ENCODE measurements around the gene KCNQ1. TPM values are rescaled to one million over a fixed set of nuclear protein-coding genes. Genes with fewer than 3 reads are reported as not detected.

Gene KCNQ1
- total and polyA plus RNA-seq, 4 donors = 15.4 to 41.7 (median 26.2) TPM

DNA sequence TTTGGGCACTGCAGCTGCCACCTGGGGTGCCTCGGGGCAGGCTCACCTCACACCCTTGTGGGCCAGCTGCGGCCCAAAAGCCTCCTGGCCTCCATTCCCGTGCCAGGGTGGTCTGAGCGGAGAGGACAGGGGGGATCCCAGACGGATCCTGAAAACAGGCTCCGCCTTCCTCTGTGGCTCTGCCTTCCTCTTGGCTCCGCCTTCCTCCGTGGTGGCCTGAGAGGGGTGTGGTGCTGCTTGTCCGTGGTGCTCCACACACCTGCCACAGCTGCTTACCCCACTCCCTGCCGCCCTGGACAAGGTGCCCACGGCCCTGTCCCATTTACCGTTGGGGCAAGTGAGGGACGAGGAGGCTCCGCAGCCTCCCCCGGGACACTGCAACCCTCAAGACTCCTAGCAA is 278.1 kb downstream of the KCNQ1 start:
- H3K4me1 ChIP-seq (ENCODE audit: control insufficient read depth in 5 of 5, insufficient read depth in 5 of 5, low read length in 5 of 5) = peaks cover 0 to 25% (median 7%) of the 10 kb centered on the region in 5 donors
- DNase-seq = no peak
- H3K9ac ChIP-seq (ENCODE audit: insufficient read depth in 1 of 2, low read length in 2 of 2) = no peak overlapping the region
- 91 to 95% methylated on average over 15 of the region's 15 CpGs for WGBS, 2 donors
- H3K27me3 ChIP-seq (ENCODE audit: control insufficient read depth in 3 of 3, insufficient read depth in 3 of 3, low read length in 2 of 3) = no peaks in the 10 kb centered on the region
- H3K9me3 ChIP-seq (ENCODE audit: control insufficient read depth in 4 of 4, insufficient read depth in 3 of 4, low read length in 3 of 4) = no peaks in the 10 kb centered on the region
- H3K27ac ChIP-seq (ENCODE audit: low read depth in 1 of 2, low read length in 1 of 2) = no peak overlapping the region
- no peak for ATAC-seq (ENCODE audit: insufficient read depth, low FRiP score)
- H3K36me3 ChIP-seq (ENCODE audit: control insufficient read depth in 4 of 4, insufficient read depth in 4 of 4, low read length in 4 of 4) = no peaks in the 10 kb centered on the region
- no peak overlapping the region for H3K4me3 ChIP-seq
- TF ChIP-seq, protein P1, sequence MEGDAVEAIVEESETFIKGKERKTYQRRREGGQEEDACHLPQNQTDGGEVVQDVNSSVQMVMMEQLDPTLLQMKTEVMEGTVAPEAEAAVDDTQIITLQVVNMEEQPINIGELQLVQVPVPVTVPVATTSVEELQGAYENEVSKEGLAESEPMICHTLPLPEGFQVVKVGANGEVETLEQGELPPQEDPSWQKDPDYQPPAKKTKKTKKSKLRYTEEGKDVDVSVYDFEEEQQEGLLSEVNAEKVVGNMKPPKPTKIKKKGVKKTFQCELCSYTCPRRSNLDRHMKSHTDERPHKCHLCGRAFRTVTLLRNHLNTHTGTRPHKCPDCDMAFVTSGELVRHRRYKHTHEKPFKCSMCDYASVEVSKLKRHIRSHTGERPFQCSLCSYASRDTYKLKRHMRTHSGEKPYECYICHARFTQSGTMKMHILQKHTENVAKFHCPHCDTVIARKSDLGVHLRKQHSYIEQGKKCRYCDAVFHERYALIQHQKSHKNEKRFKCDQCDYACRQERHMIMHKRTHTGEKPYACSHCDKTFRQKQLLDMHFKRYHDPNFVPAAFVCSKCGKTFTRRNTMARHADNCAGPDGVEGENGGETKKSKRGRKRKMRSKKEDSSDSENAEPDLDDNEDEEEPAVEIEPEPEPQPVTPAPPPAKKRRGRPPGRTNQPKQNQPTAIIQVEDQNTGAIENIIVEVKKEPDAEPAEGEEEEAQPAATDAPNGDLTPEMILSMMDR (IDR thresholded peaks at IDR 0.05; ENCODE audit: control extremely low read depth, extremely low read depth) = no peak

DNA sequence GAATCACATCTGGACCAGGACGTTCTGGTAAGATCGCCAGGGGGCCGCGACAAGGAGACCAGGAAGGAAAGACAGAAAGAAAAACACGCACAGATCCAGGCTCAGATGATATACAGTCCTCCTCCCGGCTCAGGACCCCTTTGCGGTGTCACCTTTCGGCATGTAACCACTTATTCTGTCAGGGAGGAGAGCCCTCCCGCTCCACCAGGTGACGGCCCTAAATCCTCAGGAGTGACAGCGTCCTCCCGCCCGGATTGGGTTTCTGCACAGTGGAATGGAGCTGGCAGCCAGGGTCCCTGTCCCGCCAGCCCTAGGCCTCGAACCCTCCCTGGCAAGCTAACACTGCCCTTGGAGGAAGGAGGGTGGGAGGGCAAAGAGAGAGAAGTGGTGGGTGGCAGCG is 279.3 kb downstream of the KCNQ1 start:
- no peak for ATAC-seq (ENCODE audit: insufficient read depth, low FRiP score)
- H3K27me3 ChIP-seq (ENCODE audit: control insufficient read depth in 3 of 3, insufficient read depth in 3 of 3, low read length in 2 of 3) = no peaks in the 10 kb centered on the region
- TF ChIP-seq, protein P1 (IDR thresholded peaks at IDR 0.05; ENCODE audit: control extremely low read depth, extremely low read depth) = no peak
- H3K27ac ChIP-seq (ENCODE audit: low read depth in 1 of 2, low read length in 1 of 2) = no peak overlapping the region
- no peak overlapping the region for H3K9ac ChIP-seq (ENCODE audit: insufficient read depth in 1 of 2, low read length in 2 of 2)
- H3K36me3 ChIP-seq (ENCODE audit: control insufficient read depth in 4 of 4, insufficient read depth in 4 of 4, low read length in 4 of 4) = no peaks in the 10 kb centered on the region
- H3K4me3 ChIP-seq = no peak overlapping the region
- WGBS, 2 donors = 94% methylated on average over 16 of the region's 16 CpGs
- DNase-seq = no peak
- H3K4me1 ChIP-seq (ENCODE audit: control insufficient read depth in 5 of 5, insufficient read depth in 5 of 5, low read length in 5 of 5) = peaks cover 0 to 32% (median 7%) of the 10 kb centered on the region in 5 donors
- H3K9me3 ChIP-seq (ENCODE audit: control insufficient read depth in 4 of 4, insufficient read depth in 3 of 4, low read length in 3 of 4) = no peaks in the 10 kb centered on the region

GRCh38 chr11:2724653-2725367 is 280.0 kb downstream of the KCNQ1 start:
- ATAC-seq (ENCODE audit: insufficient read depth, low FRiP score) = no peak
- H3K4me1 ChIP-seq (ENCODE audit: control insufficient read depth in 5 of 5, insufficient read depth in 5 of 5, low read length in 5 of 5) = peaks cover 0 to 33% (median 7%) of the 10 kb centered on the region in 5 donors
- H3K27me3 ChIP-seq (ENCODE audit: control insufficient read depth in 3 of 3, insufficient read depth in 3 of 3, low read length in 2 of 3) = no peaks in the 10 kb centered on the region
- H3K4me3 ChIP-seq = no peak overlapping the region
- H3K9ac ChIP-seq (ENCODE audit: insufficient read depth in 1 of 2, low read length in 2 of 2) = peak overlapping the region in 1 of 2 donors; percentile 8
- 76 to 87% methylated on average over 20 of the region's 20 CpGs for WGBS, 2 donors
- no peaks in the 10 kb centered on the region for H3K36me3 ChIP-seq (ENCODE audit: control insufficient read depth in 4 of 4, insufficient read depth in 4 of 4, low read length in 4 of 4)
- DNase-seq = peak; percentile 49 to 69 (median 56)
- no peak overlapping the region for H3K27ac ChIP-seq (ENCODE audit: low read depth in 1 of 2, low read length in 1 of 2)
- TF ChIP-seq, protein P1 (IDR thresholded peaks at IDR 0.05; ENCODE audit: control extremely low read depth, extremely low read depth) = no peak
- H3K9me3 ChIP-seq (ENCODE audit: control insufficient read depth in 4 of 4, insufficient read depth in 3 of 4, low read length in 3 of 4) = no peaks in the 10 kb centered on the region
